T-cell (primary cell): ENCODE measurements around the gene GRIP1. TPM values are rescaled to one million over a fixed set of nuclear protein-coding genes. Genes with fewer than 3 reads are reported as not detected.

Experiments
- ATAC-seq, 4 experiments: fragments of 200-7000 bp in 3 of 4; fragments of 150-1000 bp in 1 of 4; cut with Tn5 transposase; replicated peaks in 1 of 4; 1 replicate in 3 of 4; 2 replicates in 1 of 4; pipeline ENCODE4 v1.10.0; 2021; ENCODE audit warnings: moderate library complexity in 3 of 4, mild to moderate bottlenecking in 2 of 4, moderate number of reproducible peaks in 1 of 4
- CTCF ChIA-PET, 2 donors: fragments of 300-600 bp; sonication (Branson Sonifier 250); formaldehyde crosslinking; loops; one replicate each; lab custom pipeline; 2022; ENCODE audit warnings: antibody characterized with exemption in 2 of 2; lab: Charles Lee
- POLR2A ChIA-PET, 2 donors: fragments of 300-600 bp; sonication (Branson Sonifier 250); formaldehyde crosslinking; loops; one replicate each; lab custom pipeline; 2022; ENCODE audit warnings: antibody characterized with exemption in 2 of 2; lab: Charles Lee
- DNase-seq, 35 experiments: peaks; one replicate each; pipeline versions ENCODE4 v3.0.0 to v3.0.0-alpha.2; 2013 to 2023
- H3K27ac ChIP-seq: one replicate; pipeline ENCODE4 v1.5.1; 2013; ENCODE audit warnings: low read length
- H3K27me3 ChIP-seq, 2 experiments: replicated peaks in 1 of 2; 1 replicate in 1 of 2; 2 replicates in 1 of 2; pipeline versions ENCODE4 v1.6.1 to v1.7.0; 2013; ENCODE audit warnings: low read length in 1 of 2, mixed read lengths in 1 of 2; ENCODE audit not compliant: control insufficient read depth in 2 of 2, insufficient read depth in 2 of 2; ENCODE audit errors: extremely low read depth in 1 of 2
- H3K36me3 ChIP-seq, 2 donors: 1 replicate in 1 of 2; 2 replicates in 1 of 2; pipeline versions ENCODE4 v1.6.1 to v1.7.0; 2013; ENCODE audit warnings: low read length in 1 of 2; ENCODE audit not compliant: control insufficient read depth in 2 of 2, insufficient read depth in 1 of 2; ENCODE audit errors: extremely low read depth in 1 of 2
- H3K4me1 ChIP-seq, 2 experiments: 1 replicate in 1 of 2; 2 replicates in 1 of 2; pipeline versions ENCODE4 v1.6.1 to v1.7.0; 2013; ENCODE audit warnings: low read length in 2 of 2, mixed read lengths in 1 of 2; ENCODE audit not compliant: insufficient read depth in 2 of 2, control insufficient read depth in 1 of 2; ENCODE audit errors: extremely low read depth in 1 of 2
- H3K4me3 ChIP-seq, 2 donors: 1 replicate in 1 of 2; 2 replicates in 1 of 2; pipeline versions ENCODE4 v1.5.1 to v1.7.0; 2013; ENCODE audit warnings: mild to moderate bottlenecking in 2 of 2, low read length in 1 of 2, moderate library complexity in 1 of 2; ENCODE audit not compliant: control insufficient read depth in 1 of 2; ENCODE audit errors: extremely low read depth in 1 of 2
- H3K9me3 ChIP-seq: 2 replicates; pipeline ENCODE4 v1.7.0; 2013
- H3K27ac Mint-ChIP-seq, 2 donors: one replicate each; pipeline ENCODE4 v1.8.0; 2020 to 2021; ENCODE audit warnings: mild to moderate bottlenecking in 2 of 2, mixed read lengths in 2 of 2
- H3K27me3 Mint-ChIP-seq, 2 donors: one replicate each; pipeline ENCODE4 v1.8.0; 2021 to 2022; ENCODE audit warnings: mixed read lengths in 2 of 2
- H3K36me3 Mint-ChIP-seq: one replicate; pipeline ENCODE4 v1.8.0; 2021; ENCODE audit warnings: mixed read lengths
- H3K4me1 Mint-ChIP-seq, 3 donors: one replicate each; pipeline ENCODE4 v1.8.0; 2020 to 2022; ENCODE audit warnings: mixed read lengths in 3 of 3, mild to moderate bottlenecking in 1 of 3
- H3K4me3 Mint-ChIP-seq, 3 donors: one replicate each; pipeline ENCODE4 v1.8.0; 2020 to 2022; ENCODE audit warnings: mild to moderate bottlenecking in 3 of 3, mixed read lengths in 3 of 3, moderate library complexity in 3 of 3
- H3K9me3 Mint-ChIP-seq, 3 donors: one replicate each; pipeline ENCODE4 v1.8.0; 2020 to 2022; ENCODE audit warnings: mixed read lengths in 3 of 3
- WGBS: methylation state at CpG from one replicate; pipeline ENCODE4 v1.1.5; 2013; ENCODE audit warnings: missing lambda C conversion rate; ENCODE audit not compliant: insufficient coverage; 5-methylcytosine and 5-hydroxymethylcytosine counted together
- total RNA-seq, 35 experiments: library from RNA in 6 of 35; stranded (reverse) in 6 of 35; fragments of 120-200 nt in 1 of 35; gene quantifications; one replicate each; pipeline versions ENCODE4 v1.2.1 to v1.2.4 and lab custom pipeline; 2013 to 2026

GRIP1 gene
- total RNA-seq, 5 donors from 2014 or later (not counting 1 experiment from before 2014, with no cell fraction given): 3.0 to 7.3 (median 3.6) TPM

GRCh38 chr12:66340131-66340530, 338.7 kb downstream of the GRIP1 start:
- peaks cover 19 to 73% of the 10 kb centered on the region in 2 donors for H3K36me3 ChIP-seq
- no peak overlapping the region for H3K4me3 ChIP-seq

DNA sequence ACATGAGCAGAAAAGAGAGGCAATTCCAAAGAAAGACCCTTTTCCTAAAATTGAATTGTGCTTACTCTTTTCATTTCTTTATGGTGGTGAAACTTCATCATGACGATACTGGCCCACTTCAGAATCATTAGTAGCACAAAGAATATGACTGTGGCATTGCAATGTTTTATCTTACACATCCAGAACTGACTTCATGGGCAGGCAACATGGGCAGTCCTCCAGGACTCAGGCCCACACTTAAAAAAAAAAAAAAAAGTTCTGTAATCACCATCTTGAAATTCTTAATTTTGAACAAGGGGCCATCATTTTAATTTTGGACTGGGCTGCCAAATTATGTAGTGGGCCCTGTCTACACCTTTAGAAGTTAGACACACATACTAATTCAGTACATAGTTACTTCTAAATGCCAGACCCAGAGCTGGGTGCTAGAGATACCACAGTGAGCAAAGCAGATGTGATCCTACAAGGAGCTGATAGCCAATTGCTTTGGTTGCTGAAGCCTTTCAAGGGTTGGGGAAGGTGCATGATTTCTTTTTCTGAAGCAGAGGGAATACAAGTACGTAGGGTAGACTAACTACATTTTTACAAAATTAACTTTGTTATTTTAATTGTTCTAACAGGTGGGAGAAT, 341.4 kb downstream of the GRIP1 start:
- H3K27me3 ChIP-seq: no peaks in the 10 kb centered on the region
- no peaks in the 10 kb centered on the region for H3K9me3 ChIP-seq
- POLR2A ChIA-PET: interaction anchor here in 1 of 2 donors (0.6 kb wide), 1 partner anchor 32 kb away, joined by 8 read pairs; no protein-coding TSS in a partner anchor
- no peak overlapping the region for H3K4me3 Mint-ChIP-seq
- H3K27me3 Mint-ChIP-seq: no peaks in the 10 kb centered on the region
- H3K27ac Mint-ChIP-seq: peak overlapping the region; percentile 31 to 44
- no peak for DNase-seq
- CTCF ChIA-PET: no interaction called here
- ATAC-seq: no peak
- H3K36me3 Mint-ChIP-seq: peaks cover 46% of the 10 kb centered on the region
- peaks cover 19 to 92% of the 10 kb centered on the region in 2 donors for H3K36me3 ChIP-seq
- peaks cover 7 to 12% (median 10%) of the 10 kb centered on the region in 3 donors for H3K4me1 Mint-ChIP-seq
- H3K4me1 ChIP-seq: no peaks in the 10 kb centered on the region
- WGBS: no CpG with 5 or more reads among the region's 2 CpGs
- H3K27ac ChIP-seq: no peak overlapping the region
- H3K4me3 ChIP-seq: no peak overlapping the region
- H3K9me3 Mint-ChIP-seq: peaks cover 0 to 22% (median 16%) of the 10 kb centered on the region in 3 donors

More at GRCh38 chr12:66340131-66340530, 338.7 kb downstream of the GRIP1 start:
- H3K4me1 Mint-ChIP-seq: peaks cover 21 to 26% (median 23%) of the 10 kb centered on the region in 3 donors
- no peak overlapping the region for H3K27ac Mint-ChIP-seq
- H3K9me3 Mint-ChIP-seq: peaks cover 0 to 22% (median 16%) of the 10 kb centered on the region in 3 donors
- no peaks in the 10 kb centered on the region for H3K27me3 ChIP-seq
- ChIA-PET POLR2A (interaction anchor here in 1 of 2 donors (0.6 kb wide), 1 partner anchor 38 kb away, joined by 10 read pairs; the partner anchor contains the start of gene HELB), CTCF (no interaction called here)
- no peaks in the 10 kb centered on the region for H3K4me1 ChIP-seq
- H3K9me3 ChIP-seq: no peaks in the 10 kb centered on the region
- DNase-seq (no peak), ATAC-seq (no peak)
- no peak overlapping the region for H3K27ac ChIP-seq
- no peaks in the 10 kb centered on the region for H3K27me3 Mint-ChIP-seq
- H3K4me3 Mint-ChIP-seq: no peak overlapping the region
- peaks cover 57% of the 10 kb centered on the region for H3K36me3 Mint-ChIP-seq
- WGBS: 100% methylated on average over 1 of the region's 2 CpGs

DNA sequence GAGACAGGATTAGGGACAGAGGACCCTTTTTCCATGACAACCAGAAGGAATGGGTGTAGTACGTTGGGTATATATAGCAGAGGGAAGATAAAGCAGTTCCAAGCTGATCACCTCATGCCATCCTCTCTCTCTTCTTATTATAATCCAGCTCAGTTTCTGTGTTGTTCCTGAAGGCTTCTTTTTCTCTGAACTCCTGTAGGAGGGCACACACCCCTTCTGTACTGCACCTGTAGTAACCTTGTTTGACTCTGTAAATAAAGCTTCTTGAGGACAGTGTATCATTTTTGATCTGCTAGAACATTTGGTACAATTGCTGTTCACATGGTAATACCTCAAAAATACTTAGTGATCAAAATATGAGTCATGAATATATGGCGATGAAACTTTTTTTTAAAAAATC, 343.1 kb downstream of the GRIP1 start:
- ChIA-PET CTCF (no interaction called here), POLR2A (no interaction called here)
- no peak overlapping the region for H3K27ac Mint-ChIP-seq
- H3K4me1 Mint-ChIP-seq: peaks cover 18 to 23% (median 21%) of the 10 kb centered on the region in 3 donors
- H3K9me3 Mint-ChIP-seq: peaks cover 0 to 11% (median 9%) of the 10 kb centered on the region in 3 donors
- H3K4me1 ChIP-seq: no peaks in the 10 kb centered on the region
- peaks cover 48% of the 10 kb centered on the region for H3K36me3 Mint-ChIP-seq
- WGBS: no CpG with 5 or more reads among the region's 2 CpGs
- H3K36me3 ChIP-seq: peaks cover 19 to 96% of the 10 kb centered on the region in 2 donors
- H3K27ac ChIP-seq: no peak overlapping the region
- H3K9me3 ChIP-seq: no peaks in the 10 kb centered on the region
- no peak overlapping the region for H3K4me3 Mint-ChIP-seq
- H3K27me3 ChIP-seq: no peaks in the 10 kb centered on the region
- no peak overlapping the region for H3K4me3 ChIP-seq
- ATAC-seq (no peak), DNase-seq (no peak)
- no peaks in the 10 kb centered on the region for H3K27me3 Mint-ChIP-seq

GRCh38 chr12:66331814-66332213, 347.1 kb downstream of the GRIP1 start:
- ChIA-PET POLR2A (no interaction called here), CTCF (no interaction called here)
- no peak for ATAC-seq
- H3K36me3 Mint-ChIP-seq: peaks cover 50% of the 10 kb centered on the region
- Histone ChIP-seq H3K4me1 (no peaks in the 10 kb centered on the region), H3K4me3 (no peak overlapping the region), H3K27me3 (no peaks in the 10 kb centered on the region), H3K36me3 (peaks cover 9 to 76% of the 10 kb centered on the region in 2 donors), H3K27ac (no peak overlapping the region), H3K9me3 (no peaks in the 10 kb centered on the region)
- WGBS: no CpG with 5 or more reads among the region's 1 CpG
- peaks cover 32 to 39% (median 37%) of the 10 kb centered on the region in 3 donors for H3K4me1 Mint-ChIP-seq
- H3K9me3 Mint-ChIP-seq: no peaks in the 10 kb centered on the region
- H3K27me3 Mint-ChIP-seq: no peaks in the 10 kb centered on the region
- no peak for DNase-seq
- H3K27ac Mint-ChIP-seq: peak overlapping the region in 1 of 2 donors; percentile 1
- no peak overlapping the region for H3K4me3 Mint-ChIP-seq

GRCh38 chr12:66331016-66331415, 347.9 kb downstream of the GRIP1 start:
- no peaks in the 10 kb centered on the region for H3K4me1 ChIP-seq
- CTCF ChIA-PET: no interaction called here
- no peak for DNase-seq
- ATAC-seq: no peak
- 91% methylated on average over 12 of the region's 13 CpGs for WGBS
- H3K36me3 Mint-ChIP-seq: peaks cover 52% of the 10 kb centered on the region
- peaks cover 7 to 69% of the 10 kb centered on the region in 2 donors for H3K36me3 ChIP-seq
- H3K9me3 Mint-ChIP-seq: no peaks in the 10 kb centered on the region
- no peak overlapping the region for H3K27ac Mint-ChIP-seq
- peaks cover 33 to 39% (median 37%) of the 10 kb centered on the region in 3 donors for H3K4me1 Mint-ChIP-seq
- POLR2A ChIA-PET: no interaction called here
- no peaks in the 10 kb centered on the region for H3K9me3 ChIP-seq
- H3K4me3 ChIP-seq: no peak overlapping the region
- no peaks in the 10 kb centered on the region for H3K27me3 Mint-ChIP-seq
- no peaks in the 10 kb centered on the region for H3K27me3 ChIP-seq
- no peak overlapping the region for H3K27ac ChIP-seq
- H3K4me3 Mint-ChIP-seq: no peak overlapping the region

DNA sequence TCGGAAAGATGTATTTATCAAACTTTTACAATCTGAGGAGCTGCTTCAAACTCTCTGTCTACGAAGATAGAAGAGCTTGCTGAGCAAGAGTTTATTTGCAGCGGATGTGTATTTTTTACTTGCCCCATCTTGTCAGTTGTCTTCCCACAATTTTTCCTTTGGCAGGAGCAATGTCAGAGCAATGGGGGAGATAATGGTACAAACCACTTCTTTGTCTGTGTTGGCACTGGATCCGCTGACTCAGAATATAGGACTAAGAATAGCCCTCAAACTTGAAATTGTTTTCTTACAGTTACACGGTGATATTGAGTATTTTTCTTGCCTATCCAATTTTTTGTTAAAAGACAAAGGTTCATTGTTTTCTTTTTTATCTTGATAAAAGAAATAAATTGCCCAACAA, 348.9 kb downstream of the GRIP1 start:
- ATAC-seq (no peak), DNase-seq (no peak)
- H3K27ac Mint-ChIP-seq: no peak overlapping the region
- H3K9me3 Mint-ChIP-seq: no peaks in the 10 kb centered on the region
- ChIA-PET POLR2A (interaction anchor here in 1 of 2 donors (0.6 kb wide), 1 partner anchor 25 kb away, joined by 3 read pairs; no protein-coding TSS in a partner anchor), CTCF (no interaction called here)
- H3K27me3 ChIP-seq: no peaks in the 10 kb centered on the region
- H3K27ac ChIP-seq: no peak overlapping the region
- H3K4me1 ChIP-seq: no peaks in the 10 kb centered on the region
- peaks cover 42 to 47% (median 44%) of the 10 kb centered on the region in 3 donors for H3K4me1 Mint-ChIP-seq
- peaks cover 7 to 69% of the 10 kb centered on the region in 2 donors for H3K36me3 ChIP-seq
- H3K27me3 Mint-ChIP-seq: no peaks in the 10 kb centered on the region
- no peak overlapping the region for H3K4me3 Mint-ChIP-seq
- peaks cover 61% of the 10 kb centered on the region for H3K36me3 Mint-ChIP-seq
- WGBS: 100% methylated on average over 1 of the region's 5 CpGs
- no peak overlapping the region for H3K4me3 ChIP-seq
- no peaks in the 10 kb centered on the region for H3K9me3 ChIP-seq
